Stimulated activated CD4-positive, alpha-beta T cell treated with anti-CD3 and anti-CD28 coated beads, Interleukin-4, amount 100 ng/mL, for 4 hours (primary cell): ENCODE results near the gene SEMA6B.
"Not testable (repeated sequence)": the region's sequence is repeated elsewhere in the genome, so short reads cannot be mapped to it uniquely, and the experiment has no call there.

ENCODE experiments used
- DNase-seq, 2 experiments: peaks; one replicate each; pipeline ENCODE4 v3.0.0-alpha.2; 2020

Gene SEMA6B

DNA sequence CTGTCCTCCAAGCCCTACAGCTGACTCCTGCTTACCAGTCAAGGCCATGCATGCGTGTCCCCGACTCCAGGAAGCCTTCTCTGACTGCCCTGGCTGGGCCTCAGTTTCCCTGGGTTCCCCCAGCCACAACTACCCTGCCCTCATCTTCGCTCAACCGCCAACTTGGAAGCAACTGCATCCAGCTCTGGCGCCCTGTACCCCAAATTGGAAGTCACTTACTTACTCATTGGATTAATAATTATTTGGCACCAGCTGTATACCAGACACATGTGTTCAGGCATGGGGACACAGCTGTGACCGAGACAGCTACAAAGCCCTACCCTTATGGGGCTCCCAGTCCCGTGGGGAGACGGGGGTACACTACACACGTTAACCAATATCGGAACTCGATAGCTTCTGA, 10.9 kb upstream of the SEMA6B start:
- no peak for DNase-seq

DNA sequence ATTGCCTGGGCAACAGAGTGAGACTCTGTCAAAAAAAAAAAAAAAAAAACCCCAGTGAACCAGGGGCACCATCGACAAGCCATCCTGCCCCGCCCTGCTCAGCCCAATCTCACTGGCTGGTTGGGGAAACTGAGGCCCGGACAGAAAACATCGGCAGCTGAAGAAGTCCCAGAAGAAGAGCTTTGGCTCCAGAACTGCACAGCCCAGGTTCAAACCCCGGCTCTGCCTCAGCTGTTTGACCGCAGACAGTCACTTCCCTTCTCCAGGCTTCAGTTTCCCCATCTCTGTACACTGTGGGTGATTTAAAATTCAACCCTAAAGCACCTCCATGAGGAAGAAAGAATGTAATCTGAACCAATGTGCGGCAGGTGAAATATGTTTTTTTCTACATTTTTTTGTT, 9.4 kb upstream of the SEMA6B start:
- DNase-seq = no peak

DNA sequence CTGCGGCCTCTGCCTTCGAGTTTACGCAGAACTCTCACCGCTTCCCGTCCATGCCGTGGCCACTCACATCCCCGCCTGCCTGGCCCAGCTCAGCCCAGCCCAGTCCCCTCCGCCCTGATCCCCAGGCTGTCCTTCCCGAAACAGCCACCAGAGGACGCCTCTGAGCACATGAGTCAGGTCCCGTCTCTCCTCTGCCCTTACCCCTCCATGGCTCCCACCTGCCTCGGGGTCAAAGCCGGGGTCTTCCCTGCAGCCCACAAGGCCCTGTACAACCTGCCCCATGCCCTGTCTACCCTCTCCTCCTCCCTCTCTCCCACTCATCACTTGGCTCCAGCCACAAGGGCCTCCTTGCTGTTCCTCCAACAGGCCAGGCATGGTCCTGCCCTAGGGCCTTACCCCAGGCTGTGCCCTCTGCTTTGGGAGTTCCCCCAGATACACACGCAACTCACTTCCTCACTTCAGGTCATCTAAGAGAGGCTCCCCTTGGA, 8.1 kb upstream of the SEMA6B start:
- DNase-seq = peak; percentile 42 to 54

DNA sequence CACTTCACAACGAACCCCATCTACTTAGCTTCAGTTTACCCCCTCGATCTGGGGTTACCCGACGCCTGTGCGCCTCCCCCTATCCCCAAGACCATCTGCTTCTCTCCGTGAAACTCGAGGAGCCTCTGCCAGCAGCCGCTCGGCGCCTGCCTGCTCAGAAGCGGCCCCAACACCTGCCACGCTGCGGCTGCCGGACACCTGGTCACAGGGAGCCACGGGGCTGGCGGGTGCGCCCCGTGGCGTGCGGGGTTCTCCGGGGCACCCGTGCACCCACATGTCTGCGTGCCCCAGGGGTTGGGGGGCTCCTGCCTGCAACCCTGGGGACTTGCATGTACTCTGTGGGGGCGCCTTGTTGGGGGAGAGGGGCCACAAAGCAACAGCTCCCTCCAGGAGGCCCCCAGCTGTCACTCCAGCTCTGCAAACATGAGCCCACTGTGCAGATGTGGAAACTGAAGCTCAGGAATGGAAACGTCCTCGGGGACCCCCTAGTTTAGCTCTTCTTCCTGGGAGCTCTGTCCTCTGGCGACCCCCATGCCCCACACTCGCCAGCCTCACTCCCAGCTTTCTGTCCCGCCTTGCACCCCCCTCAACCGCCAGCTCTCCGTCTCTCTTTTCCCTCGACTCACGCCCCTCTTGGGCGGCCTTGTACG, 7.0 kb upstream of the SEMA6B start:
- DNase-seq = no peak

DNA sequence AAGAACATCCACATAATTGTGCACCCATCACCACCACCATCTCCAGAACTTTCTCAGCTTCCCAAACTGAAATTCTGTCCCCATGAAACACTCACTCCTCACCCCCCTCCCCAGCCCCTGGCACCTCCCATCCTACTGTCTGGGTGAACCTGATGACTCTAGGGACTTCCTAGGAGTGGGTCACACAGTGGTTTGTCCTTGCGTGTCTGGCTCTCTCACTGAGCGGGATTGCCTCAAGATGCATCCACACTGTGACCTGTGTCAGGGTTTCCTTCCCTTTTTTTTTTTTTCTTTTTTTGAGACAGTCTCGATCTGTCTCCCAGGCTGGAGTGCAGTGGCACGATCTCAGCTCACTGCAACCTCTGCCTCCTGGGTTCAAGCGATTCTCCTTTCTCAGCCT, 4.1 kb upstream of the SEMA6B start:
- DNase-seq = not testable (repeated sequence)

DNA sequence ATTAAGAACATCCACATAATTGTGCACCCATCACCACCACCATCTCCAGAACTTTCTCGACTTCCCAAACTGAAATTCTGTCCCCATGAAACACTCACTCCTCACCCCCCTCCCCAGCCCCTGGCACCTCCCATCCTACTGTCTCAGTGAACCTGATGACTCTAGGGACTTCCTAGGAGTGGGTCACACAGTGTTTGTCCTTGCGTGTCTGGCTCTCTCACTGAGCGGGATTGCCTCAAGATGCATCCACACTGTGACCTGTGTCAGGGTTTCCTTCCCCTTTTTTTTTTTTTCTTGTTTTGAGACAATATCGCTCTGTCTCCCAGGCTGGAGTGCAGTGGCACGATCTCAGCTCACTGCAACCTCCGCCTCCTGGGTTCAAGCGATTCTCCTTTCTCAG, 2.6 kb upstream of the SEMA6B start:
- DNase-seq = not testable (repeated sequence)

DNA sequence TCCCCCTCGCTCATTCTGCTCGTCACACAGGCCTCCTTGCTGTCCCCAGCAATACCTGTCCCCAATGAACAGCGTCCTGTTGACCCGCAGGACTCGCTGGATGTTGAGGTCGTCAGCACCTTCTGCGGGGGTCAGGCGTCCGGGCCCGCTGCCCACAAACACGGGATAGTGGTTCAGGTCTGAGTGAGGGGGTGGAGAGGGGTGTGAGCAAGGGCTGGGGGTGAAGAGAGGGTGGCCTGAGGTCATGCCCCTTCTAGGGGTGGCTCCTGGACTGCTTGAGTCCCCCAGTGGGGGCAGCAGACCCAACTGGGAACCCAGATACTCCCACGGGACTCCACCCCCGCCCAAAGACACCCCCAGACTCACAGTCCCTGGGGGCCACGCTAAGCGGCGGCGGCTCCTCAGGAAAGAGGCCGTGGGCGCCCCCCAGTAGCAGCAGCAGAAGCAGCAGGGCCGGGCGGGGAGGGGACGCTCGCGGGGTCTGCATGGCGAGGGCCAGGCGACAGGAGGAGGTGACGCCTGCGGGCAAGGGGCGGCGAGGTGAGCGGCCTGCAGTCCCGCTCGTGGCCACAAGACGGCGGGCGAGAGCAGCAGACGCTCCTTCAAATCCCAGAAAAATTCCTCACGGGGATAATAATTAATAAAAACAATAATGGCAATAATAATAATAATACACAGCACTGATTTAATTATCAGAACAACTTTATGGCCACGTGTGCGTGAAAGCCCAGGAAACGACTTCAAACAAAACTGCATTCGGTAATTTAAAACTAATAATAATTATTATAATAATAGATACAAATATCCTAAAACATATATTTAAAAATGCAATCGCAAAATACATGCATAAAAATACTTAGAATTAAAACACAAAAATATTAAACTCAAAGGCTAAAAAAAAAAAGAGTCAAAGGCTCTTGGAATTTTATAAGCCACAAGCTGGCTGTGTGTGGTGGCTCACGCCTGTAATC, 1.2 kb downstream of the SEMA6B start:
- DNase-seq = peak in 1 of 2 experiments; percentile 47

DNA sequence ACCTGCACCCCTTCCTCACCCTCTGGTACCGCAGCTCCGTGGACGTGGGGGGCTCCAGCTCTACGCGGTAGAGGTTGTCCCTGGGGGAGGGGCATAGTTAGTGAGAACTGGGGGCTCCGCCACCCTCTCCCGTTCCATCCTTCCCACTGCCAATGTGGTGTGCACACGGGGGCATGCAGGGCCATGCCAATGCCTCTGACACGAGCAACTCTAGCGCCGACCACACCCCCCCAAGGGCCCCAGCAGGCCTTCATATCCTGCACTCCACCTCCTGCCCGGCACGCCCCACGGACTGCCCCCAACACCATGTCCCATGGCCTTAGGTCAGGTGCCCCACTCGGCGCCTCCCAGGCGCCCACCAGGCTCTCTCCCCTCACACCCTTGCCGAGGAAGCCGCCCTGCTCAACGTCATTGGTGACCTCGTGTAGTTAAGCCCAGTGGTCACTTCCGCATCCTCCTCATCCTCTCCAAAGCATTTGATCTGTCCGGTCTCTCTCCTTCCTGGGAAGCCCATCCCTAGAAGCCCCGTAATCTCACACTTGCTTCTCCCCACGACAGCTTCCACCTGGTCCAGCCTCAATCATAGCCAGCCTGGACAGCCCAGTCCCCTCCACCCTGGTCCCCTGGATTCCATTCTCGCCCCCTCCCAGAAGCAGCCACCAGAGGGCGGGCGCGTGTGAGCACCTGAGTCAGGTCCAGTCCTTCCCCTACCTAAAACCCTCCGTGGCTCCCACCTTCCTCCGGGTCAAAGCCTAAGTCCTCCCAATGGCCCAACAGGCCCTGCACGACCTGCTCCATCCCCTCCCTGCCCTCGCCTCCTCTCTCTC, 2.1 kb downstream of the SEMA6B start:
- DNase-seq = no peak

DNA sequence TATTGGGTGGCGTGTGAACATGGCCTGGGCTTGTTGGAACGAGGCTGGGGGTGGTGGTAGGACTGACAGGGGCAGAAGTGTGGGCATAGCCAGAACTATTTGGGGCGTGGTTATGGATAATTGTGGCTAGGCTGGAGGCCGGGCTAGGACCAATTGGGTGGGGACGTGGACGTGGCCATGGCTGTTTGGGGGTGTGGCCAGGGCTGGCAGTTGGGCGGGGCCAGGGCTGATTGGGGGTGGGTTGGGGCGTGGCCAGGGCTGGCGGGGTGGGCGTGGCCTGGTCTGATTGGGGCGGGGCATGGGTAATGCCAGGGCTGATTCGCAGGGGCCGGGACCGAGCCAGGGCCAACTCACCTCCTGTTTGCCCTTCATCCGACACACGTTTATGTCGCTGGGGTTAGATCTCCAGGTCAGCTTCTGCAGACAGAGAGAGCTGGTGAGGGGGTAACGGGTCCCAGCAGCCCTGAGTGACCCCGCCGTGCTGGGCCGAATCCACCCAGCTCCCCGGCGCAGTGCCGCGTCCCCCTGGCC, 2.8 kb downstream of the SEMA6B start:
- peak in 1 of 2 experiments; percentile 16 for DNase-seq

DNA sequence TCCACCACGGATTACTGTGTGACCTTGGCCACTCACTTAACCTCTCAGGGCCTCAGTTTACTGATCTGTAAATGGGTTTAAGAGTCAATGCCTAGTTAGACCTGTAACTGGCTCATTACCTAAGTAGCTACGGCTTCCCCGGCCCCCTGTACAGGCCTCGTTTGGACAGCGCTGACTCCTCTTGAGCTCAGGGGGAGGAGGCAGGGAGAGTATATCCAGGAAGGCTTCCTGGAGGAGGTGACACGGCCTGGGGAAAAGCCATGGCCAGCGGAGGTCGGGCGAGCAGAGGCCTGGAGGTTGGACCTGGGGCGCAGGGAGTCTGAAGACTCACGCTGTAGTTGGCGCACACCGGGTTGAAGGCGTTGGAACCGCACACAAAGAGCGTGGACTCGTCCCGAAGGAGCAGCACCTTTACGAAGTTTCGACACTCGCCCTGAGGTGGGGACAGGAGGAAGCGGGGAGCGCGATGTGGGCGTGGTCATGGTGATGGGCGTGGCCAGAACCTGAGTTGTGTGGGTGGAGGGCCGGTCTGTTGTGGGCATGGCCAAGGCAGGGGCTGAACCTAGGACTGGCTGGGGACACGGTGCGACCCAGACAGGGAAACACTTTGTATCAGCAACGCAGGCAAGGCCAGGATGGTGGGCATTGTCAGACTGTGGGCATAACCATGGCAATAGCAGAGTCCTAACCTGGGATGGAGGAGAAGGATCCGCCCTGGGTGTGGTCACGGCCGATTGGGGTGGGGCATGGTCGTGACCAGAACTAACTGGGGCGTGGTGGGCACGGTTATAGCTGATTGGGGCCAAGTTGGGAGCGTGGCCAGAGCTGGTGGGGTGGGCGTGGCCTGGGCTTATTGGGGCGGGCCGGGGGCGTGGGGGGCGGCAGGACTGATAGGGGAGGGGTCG, 3.6 kb downstream of the SEMA6B start:
- no peak for DNase-seq

DNA sequence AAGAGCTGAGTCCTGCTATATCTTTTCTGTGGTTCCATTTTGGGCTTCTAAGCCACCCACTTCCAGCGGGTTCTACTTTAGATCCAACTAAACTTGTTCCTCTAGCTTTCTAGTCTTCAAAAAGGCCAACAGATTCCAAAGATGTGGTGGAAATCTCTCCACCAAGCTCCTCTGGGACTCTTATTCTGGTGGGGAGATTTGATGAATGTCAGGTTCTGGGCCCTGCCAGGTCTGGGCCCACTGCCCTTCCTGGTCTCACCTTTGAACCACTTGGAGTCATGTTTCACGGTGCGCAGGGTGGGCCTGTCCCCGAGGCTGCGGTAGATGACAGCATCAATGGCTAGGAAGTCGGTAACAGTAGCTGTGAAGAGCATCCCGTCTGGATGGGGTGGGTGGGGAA, 4.8 kb downstream of the SEMA6B start:
- no peak for DNase-seq

DNA sequence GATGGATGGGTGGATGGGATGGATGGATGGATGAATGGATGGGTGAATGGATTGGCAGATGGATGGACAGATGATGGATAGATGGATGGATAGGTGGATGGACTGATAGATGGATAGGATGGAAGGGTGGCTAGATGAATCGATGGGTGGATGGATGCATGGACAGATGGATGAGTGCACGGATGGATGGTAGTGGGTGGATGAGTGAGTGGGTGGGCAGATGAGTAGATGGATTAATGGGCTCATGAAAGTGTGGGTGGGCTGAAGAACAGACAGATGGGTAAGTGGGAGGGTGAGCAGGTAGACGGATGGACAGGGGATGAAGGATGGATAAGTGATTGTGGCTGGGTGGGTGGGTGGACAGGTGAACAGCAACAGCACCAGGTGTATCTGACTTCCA, 5.7 kb downstream of the SEMA6B start:
- DNase-seq = no peak

DNA sequence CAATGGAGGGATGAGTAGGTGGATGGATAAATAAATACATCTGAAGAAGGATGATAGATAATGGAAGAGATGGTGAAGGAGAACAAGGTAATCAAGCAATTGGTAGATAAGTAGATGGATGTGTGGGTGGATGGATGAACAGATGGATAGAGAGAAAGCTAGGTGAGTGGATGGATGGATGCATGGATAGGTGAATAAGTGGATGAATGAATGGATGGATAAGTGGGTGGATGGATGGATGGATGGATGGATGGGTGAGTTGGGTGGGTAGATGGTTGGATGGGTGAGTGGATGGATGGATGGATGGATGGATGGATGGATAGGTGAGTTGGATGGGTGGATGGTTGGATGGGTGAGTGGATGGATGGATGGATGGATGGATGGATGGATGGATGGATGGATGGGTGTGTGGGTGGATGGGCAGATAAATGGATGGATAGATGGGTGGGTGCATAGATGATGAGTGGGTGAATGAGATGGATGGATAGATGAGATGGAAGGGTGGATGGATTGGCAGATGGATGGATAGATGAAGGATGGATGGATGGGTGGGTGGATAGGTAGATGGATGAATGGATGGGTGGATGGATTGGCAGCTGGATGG, 6.3 kb downstream of the SEMA6B start:
- DNase-seq = no peak

DNA sequence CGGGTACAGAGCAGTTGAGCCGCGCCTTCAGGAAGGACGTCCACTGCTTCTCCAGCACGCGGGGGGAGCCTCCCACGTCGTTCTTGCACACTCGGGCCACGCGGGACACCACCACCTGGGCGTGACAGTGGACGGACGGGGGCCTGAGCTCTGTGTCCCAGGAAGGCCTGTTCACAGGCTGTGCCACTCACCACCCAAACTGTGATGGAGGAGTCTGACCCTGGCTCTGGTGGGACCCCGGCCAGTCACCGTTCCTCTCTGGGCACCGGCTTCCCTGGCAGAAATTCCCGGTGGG, 7.0 kb downstream of the SEMA6B start:
- no peak for DNase-seq

DNA sequence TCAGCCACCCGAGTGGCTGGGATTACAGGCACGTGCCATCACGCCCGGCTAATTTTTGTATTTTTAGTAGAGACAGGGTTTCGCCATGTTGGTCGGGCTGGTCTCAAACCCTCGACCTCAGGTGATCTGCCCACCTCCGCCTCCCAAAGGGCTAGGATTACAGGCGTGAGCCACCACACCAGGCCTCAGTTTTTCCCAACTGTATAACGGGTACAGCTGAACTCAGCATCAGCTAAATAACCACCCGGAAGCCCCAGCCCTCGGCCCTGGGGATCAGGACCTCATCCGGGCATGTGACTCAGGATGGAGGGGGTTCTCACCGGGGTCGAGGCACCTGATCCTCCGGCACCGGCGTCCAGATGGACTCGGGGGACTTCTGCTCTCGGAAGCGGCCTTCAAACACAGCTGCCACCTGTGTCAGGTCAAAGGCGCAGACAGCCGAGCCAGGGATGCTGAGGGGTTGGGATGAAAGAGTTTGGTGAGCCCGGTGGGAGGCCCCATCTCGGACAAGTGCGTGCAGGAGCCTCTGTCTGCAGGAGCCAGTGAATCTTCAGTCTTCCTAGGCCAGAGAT, 8.9 kb downstream of the SEMA6B start:
- DNase-seq = no peak

DNA sequence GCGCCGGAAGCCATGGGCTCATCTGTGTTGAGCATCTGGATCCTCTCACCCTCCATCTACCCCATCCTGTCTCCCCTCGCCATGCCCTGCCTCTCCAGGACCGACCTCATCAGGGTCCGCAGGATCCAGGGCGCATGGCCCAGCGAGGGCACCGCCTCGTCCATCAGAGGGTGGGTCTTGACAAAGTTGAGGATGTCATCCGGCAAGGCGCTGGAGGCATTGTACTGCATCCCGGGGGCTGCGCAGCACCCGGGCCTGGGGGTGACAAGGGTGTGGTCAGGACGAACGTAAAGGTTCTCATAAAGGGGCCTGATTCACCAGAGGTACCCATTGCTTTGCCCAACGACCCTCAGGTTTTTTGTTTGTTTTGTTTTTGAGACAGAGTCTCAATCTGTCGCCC, 9.5 kb downstream of the SEMA6B start:
- no peak for DNase-seq

DNA sequence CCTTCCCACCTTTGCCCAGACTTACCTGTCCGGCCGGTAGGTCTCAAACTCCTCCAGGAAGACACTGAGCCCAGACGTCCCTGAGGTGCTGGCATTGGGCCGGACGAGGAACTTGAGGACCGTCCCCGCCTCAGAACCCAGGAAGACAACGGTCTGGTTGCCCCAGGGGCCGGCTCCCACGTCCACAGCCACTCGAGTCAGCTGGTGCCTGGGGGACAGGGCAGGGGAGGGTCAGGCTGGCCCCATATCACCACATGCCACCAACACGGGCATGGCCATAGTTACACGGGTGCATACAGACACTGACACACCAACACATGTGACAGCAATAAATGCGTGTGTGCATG, 11.3 kb downstream of the SEMA6B start:
- no peak for DNase-seq

DNA sequence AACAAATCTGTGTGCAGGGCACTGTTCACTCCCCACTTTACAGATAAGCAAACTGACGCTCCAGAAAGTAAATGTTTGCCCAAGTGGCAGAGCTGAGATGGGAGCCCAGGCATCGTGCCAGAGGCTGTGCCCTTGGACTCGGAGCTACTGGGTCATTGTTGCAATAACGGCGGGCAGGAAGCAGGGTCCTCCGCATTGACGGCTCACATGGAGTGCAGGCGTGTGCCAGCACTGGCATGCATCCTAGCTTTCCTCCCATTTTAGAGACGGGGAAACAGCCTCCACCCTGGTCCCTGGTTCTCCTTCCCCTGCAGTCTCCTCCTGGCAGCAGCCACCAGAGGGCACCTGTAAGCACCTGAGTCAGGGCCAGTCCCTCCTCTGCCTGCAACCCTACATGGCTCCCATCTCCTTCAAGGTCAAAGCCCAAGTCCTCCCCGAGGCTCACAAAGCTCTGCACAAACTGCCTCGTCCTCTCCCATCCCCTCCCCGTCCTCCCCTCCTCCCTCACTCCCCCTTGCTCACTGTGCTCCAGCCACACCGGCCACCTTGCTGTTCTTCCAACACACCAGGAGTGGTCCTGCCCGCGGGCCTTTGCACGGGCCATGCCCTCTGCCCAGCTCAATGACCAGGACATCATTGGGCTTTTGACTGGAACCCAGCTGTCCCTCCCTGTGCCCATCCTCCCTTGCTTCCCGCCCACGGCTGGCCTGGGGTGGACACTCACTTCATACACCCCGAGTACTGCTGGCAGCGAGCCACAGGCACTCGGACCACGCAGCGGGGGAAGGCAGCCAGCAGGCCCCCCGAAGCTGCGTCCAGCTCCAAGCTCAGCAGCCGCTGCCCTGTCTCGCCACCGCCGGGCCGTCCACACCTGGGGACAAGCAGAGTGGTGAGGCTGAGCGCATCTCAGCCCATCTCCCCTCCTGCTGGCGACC, 11.9 kb downstream of the SEMA6B start:
- DNase-seq = peak; percentile 11 to 19

DNA sequence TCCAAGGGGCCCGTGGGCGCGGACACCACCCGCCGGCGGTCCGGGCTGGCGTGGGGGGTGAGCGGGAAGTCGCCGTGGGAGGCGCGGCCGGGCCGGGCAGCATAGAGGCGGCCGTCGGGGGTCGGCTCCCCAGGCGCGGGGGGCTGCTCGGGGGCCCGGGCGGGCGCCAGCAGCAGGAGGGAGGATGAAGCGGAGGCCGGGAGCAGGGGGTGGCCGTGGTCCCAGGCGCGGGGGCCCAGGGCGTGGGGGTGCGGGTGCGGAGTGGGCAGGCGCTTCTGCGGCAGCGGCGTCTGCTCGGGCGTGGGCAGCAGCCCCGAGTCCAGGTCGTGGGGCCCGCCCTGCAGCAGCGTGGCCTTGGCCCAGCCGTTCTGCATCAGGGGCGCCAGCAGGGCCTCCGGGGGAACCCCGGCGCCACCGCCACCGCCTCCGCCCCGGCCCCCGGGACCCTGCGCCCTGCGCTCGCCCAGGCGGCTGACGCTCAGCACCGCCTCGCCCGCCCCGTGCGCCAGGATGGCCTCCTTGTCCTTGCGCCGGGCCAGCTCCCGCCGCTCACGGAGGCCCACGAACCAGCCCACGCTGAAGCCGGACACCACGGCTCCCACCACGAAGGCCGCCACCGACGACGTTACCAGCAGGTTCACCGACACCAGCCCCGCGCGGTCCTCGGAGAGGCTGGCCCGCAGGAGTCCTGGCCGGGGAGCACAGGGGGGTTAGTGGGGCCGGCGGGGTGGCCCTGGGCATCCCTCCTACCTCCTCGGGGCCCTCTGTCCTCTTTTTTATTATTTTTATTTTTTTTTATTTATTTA, 15.4 kb downstream of the SEMA6B start:
- no peak for DNase-seq
